HG02884 (cell line): ENCODE results near the gene C1QA.
"Not testable (repeated sequence)": the region's sequence is repeated elsewhere in the genome, so short reads cannot be mapped to it uniquely, and the experiment has no call there.

Experiments
- ATAC-seq: cut with Tn5 transposase; IDR thresholded peaks from one replicate; pipeline ENCODE4 v1.9.1; 2021; ENCODE audit warnings: mild to moderate bottlenecking, moderate library complexity; ENCODE audit not compliant: unreplicated experiment

C1QA gene

GRCh38 chr1:22639286-22639685 is 2.9 kb downstream of the C1QA start:
- ATAC-seq: no peak

DNA sequence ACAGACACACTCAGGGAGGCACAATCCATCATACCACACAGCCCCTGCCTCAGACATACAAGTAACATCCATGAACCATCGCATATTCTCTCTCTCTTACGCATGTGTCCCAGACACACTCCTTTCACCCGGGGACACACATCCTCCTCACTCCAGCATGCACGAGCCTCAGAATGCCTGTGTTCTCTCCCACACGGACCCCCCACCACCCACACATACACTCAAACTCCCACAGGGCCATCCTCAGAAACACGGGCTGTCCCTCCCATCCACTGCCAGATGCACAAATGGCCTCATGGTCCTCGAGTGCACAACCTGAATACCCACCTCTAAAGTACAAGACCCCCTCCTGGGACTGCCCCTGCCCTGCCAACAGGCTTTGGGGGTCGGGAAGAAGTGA is 4.8 kb downstream of the C1QA start:
- no peak for ATAC-seq

DNA sequence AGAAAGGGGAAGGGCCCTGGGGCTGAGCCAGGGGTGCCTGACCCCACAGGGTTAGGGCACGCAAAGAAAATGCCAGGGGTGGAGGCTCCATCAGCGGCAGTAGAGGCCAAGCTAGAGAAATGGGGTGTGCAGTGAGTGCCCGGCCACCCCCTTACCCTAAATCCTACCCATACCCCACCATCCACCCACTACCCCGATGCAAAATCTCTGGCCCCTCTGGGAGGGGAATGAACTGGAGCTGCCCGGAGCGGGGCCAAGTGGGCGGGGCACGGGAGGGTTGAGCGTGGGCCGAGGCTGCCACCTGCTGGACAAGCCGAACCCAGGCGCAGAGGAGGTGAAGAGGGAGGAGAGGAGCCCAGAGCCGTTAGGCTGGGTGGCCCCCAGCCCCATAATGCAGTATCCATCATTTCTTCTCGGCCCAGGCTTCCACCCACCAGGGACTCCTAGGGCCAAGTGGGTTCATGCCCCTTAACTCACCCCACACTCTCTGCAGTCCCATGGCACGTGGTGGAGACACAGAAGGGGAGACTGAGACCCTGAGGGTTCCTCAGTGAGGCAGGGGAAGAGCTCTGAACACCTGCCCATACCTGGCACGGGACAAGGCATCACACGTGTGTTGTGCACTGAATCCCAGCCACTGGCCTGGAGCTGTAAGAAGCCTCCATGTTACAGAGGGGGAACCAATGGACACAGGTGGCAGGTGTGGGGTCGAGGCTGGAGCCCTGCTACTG is 5.6 kb downstream of the C1QA start:
- no peak for ATAC-seq

DNA sequence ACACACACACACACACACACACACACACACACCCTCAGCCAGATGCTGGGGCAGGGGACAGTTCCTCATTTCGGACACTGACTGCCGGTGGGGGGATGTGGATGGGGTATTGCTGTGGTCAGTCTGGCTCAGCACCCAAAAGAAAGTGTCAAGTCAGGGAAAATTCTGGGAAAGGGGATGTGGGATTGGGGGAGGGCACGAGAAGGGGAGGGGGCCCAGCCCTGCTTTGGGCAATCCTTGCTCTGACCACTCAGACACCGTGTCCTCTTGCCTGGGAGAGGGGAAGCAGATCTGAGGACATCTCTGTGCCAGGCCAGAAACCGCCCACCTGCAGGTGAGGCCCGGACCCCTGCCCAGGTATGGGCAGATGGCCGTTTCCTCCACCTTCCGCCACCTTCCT is 7.0 kb downstream of the C1QA start, which contains the start of gene C1QC:
Gene C1QC, plus strand, starts transcription at position 253 of the 400 bp plus-strand sequence. CDS start 391 bp downstream, outside the sequence.
- ATAC-seq: no peak

DNA sequence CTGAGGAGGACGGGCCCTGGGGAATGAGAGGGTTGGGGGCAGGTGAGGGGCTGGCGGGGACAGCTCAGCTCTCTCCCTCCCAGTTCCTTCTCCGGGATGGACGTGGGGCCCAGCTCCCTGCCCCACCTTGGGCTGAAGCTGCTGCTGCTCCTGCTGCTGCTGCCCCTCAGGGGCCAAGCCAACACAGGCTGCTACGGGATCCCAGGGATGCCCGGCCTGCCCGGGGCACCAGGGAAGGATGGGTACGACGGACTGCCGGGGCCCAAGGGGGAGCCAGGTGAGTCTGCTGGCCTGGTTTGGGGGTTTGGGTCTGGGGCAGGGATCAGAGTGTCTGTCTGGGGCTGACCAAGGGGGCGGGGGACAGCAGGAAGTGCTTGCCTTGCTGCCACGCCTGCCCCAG is 7.5 kb downstream of the C1QA start:
- ATAC-seq: no peak

DNA sequence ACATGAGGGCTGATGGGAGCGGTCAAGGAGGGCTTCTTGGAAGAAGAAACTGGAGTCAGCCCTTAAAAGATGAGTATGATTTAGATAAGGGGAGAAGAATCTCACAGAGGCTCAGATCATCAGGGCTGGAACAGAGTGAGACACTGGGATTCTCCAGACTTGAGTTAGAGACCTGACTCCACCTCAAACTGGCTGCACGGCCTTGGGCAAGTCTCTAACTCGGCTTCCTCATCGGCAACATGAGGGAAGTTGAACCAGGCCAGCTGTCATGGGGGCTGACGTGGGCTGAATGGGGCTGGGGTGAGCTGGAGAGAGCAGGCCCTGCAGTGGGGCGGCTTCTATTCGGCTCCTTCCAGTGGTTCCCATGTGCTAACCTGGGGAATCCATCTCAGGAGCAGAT is 9.5 kb downstream of the C1QA start:
- no peak for ATAC-seq

DNA sequence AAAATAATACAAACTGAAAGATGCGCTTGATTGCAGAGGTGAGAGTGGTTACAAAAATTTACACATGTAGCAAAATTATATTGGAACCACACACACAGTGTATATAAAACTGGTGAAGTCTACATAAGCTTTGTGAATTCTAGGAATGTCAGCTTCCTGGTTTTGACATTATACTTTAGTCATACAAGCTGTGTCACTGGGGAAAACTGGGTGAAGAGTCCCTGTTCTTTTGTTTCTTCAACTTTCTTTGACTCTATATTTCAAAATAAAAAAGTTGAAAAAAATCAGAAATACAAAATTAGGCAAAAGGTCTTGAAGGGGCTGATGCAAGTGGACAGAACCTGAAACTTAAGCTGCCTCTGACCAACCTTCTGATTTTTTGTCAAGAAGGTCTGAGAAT is 10.0 kb downstream of the C1QA start:
- no peak for ATAC-seq

GRCh38 chr1:22650089-22650693 is 13.8 kb downstream of the C1QA start:
- no peak for ATAC-seq

DNA sequence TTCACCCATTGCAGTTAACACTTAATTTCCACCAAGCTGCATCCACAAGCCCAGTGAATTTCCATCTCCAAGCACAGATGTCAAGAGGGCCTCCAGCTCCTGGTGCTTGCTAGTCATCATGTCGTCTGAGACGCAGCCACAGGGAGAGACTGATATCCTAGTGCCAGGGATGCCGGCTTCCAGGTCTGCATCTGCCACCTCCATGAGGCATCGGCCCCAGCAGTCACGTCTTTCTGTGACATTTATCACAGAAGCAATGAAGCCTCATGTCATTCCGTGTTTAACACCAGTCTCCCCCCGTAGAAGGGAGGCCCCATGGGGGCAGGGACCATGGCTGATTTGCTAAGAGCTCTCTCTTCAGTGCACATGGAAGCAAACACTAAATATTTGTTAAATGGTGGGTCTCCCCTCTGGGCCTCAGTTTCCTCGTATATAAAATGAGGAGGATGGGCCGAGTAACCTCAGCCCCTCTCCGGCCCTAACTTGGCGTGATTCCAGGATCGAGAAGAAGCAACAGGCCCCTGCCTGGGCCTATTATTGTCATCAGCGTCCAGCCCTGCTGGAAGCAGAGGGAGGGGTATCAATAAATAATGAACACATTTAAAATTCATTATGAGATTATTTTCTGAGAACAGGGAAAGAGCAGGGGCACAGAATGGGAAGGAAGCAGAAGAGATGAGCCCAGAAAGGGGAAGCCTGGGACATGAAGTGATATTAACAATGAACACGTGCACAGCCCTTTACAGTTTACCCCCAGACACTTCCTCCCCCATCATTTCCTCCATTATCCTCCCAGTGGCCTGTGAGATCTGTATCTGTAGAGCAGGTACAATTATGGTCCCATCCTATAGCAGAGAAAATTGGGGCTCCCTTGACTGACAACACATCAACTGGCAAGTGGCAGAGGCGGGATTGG is 15.8 kb downstream of the C1QA start:
- ATAC-seq: no peak

DNA sequence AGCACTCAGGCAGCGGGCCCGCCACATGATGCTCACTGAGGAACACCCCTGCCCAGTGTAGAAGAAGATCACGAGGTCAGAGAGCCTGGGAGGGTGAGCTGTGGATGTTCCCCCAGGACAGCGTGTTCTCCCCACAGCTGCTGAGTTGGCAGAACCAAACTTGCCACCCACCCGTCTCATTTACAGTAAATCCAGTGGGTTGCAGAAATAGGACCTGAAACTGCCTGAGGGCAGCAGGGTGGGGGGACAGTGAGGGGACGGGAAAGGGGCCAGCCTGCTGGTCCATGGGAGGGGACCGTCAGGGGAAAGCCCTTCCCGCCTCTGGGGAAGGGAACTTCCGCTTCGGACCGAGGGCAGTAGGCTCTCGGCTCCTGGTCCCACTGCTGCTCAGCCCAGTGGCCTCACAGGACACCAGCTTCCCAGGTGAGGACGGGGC is 16.5 kb downstream of the C1QA start, which contains the start of gene C1QB:
Gene C1QB, plus strand, starts transcription at position 356 of the 436 bp plus-strand sequence. CDS start 6,227 bp downstream, outside the sequence.
- ATAC-seq: no peak

DNA sequence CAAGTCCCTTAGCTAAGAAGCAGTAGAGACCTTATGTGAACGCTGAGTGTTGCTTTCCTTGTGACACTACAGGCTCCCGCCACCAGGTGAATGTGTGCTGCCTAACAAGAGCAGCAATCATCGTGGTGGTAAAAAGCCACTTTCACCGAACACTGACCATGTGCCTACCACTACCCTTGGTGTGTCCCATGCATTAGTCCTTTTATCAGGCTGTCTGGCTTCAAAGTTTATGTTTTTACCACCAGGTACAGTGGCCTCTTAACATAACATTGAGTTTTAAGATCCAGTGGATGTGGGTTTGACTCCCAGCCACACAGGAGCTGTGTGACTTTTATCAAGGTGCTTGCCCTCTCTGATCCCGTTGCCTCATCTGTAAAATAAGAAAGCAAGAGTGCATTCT is 18.3 kb downstream of the C1QA start:
- no peak for ATAC-seq

DNA sequence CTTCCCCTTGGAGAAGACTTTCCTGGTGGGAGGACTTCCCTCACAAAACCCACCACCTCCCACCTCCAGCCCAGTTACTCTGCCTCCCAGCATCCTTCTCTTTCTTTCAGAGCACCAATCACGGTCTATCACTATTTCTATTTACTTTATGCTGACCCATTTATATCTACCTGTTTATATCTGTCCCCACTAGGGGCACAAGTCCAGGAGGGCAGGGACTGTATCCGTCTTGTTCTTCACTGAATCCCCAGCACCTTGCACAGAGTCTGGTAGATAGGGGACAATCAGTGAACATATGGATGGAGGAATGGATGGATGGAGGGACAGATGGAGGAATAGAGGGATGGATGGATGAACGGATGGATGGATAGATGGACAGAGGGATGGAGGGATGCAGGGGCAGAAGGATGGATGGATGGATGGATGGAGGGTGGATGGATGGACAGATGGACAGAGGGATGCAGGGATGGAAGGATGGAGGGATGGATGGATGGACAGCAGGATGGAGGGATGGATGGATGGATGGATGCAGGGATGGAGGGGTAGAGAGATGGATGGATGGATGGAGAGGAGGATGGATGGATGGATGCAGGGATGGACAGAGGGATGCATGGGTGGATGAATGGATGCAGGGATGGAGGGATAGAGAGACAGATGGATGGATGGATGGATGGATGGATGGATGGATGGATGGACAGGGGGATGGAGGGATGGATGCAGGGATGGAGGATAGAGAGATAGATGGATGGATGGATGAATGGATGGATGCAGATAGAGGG is 22.1 kb downstream of the C1QA start:
- no peak for ATAC-seq

DNA sequence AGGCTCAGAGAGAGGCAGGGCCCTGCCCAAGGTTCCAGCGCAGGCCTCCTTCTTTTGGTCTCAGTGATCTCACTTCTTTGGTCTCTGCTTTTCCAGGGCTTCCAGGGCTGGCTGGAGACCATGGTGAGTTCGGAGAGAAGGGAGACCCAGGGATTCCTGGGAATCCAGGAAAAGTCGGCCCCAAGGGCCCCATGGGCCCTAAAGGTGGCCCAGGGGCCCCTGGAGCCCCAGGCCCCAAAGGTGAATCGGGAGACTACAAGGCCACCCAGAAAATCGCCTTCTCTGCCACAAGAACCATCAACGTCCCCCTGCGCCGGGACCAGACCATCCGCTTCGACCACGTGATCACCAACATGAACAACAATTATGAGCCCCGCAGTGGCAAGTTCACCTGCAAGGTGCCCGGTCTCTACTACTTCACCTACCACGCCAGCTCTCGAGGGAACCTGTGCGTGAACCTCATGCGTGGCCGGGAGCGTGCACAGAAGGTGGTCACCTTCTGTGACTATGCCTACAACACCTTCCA is 24.4 kb downstream of the C1QA start:
- no peak for ATAC-seq

- ATAC-seq: no peak
Observed at GRCh38 chr1:22661880-22662279, 25.5 kb downstream of the C1QA start.

- no peak for ATAC-seq
Observed at GRCh38 chr1:22662318-22662717, 25.9 kb downstream of the C1QA start.

GRCh38 chr1:22662986-22663408 is 26.6 kb downstream of the C1QA start:
- ATAC-seq: no peak

GRCh38 chr1:22665752-22666151 is 29.3 kb downstream of the C1QA start:
- ATAC-seq: no peak

DNA sequence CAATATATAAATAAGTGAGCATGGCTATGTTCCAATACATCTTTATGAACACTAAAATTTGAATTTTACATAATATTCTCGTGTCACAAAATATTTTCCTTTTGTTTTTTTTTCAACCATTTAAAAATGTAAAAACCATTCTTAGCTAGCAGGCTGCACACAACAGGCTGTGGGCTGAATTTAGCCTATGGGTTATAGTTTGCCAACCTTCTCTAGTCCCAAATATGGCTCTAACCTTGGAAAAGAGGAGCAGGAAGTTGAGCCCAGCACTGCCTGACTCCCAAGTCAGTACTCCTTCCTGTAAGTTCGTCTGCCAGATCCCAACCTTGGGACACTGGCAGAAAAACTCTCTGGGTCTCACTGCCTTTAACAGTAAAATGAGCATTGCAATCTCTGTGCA is 30.0 kb downstream of the C1QA start:
- no peak for ATAC-seq

GRCh38 chr1:22668840-22669239 is 32.4 kb downstream of the C1QA start:
- not testable (repeated sequence) for ATAC-seq

GRCh38 chr1:22670352-22670975 is 34.0 kb downstream of the C1QA start:
- ATAC-seq: no peak
